CD4-positive, CD25-positive, alpha-beta regulatory T cell (primary cell): ENCODE data around the gene RTCA. TPM values are rescaled to one million over a fixed set of nuclear protein-coding genes. Genes with fewer than 3 reads are reported as not detected.
A peak's percentile ranks its signal among the peaks of the same experiment; 100 is the strongest.
"Not testable (repeated sequence)": the region's sequence is repeated elsewhere in the genome, so short reads cannot be mapped to it uniquely, and the experiment has no call there.

Experiments
- ATAC-seq, 2 donors: fragments of 150-1000 bp; cut with Tn5 transposase; one replicate each; pipeline ENCODE4 v1.10.0; 2021; ENCODE audit warnings: low read depth in 2 of 2, moderate number of reproducible peaks in 2 of 2, moderate library complexity in 1 of 2
- DNase-seq, 3 donors: peaks; one replicate each; pipeline versions ENCODE4 v3.0.0 to v3.0.0-alpha.2; 2012 to 2022; ENCODE audit warnings: mixed read lengths in 1 of 3
- H3K27ac ChIP-seq: one replicate; pipeline ENCODE4 v1.7.0; 2013; ENCODE audit warnings: mild to moderate bottlenecking, low read length; ENCODE audit not compliant: insufficient read depth, poor library complexity, severe bottlenecking
- H3K27me3 ChIP-seq: one replicate; pipeline ENCODE4 v1.7.0; 2013; ENCODE audit warnings: low read length; ENCODE audit not compliant: control insufficient read depth, insufficient read depth
- H3K36me3 ChIP-seq: one replicate; pipeline ENCODE4 v1.7.0; 2013; ENCODE audit warnings: mild to moderate bottlenecking, low read length, moderate library complexity; ENCODE audit not compliant: control insufficient read depth, insufficient read depth
- H3K4me1 ChIP-seq: 2 replicates; pipeline ENCODE4 v1.7.0; 2013; ENCODE audit warnings: mild to moderate bottlenecking, low read length; ENCODE audit not compliant: insufficient read depth, control insufficient read depth, poor library complexity, severe bottlenecking
- H3K4me3 ChIP-seq: one replicate; pipeline ENCODE4 v1.7.0; 2013; ENCODE audit warnings: low read depth, mild to moderate bottlenecking, low read length, moderate library complexity
- H3K9me3 ChIP-seq, 2 experiments: 1 replicate in 1 of 2; 2 replicates in 1 of 2; pipeline ENCODE4 v1.7.0; 2013; ENCODE audit warnings: low read length in 2 of 2, mild to moderate bottlenecking in 1 of 2, moderate library complexity in 1 of 2; ENCODE audit not compliant: control insufficient read depth in 2 of 2
- H3K27ac Mint-ChIP-seq, 3 donors: one replicate each; pipeline ENCODE4 v1.8.0; 2020 to 2022; ENCODE audit warnings: mild to moderate bottlenecking in 3 of 3, mixed read lengths in 3 of 3, moderate library complexity in 2 of 3
- H3K27me3 Mint-ChIP-seq: one replicate; pipeline ENCODE4 v1.8.0; 2022; ENCODE audit warnings: mild to moderate bottlenecking, mixed read lengths
- H3K36me3 Mint-ChIP-seq: one replicate; pipeline ENCODE4 v1.8.0; 2020; ENCODE audit warnings: mixed read lengths
- H3K4me1 Mint-ChIP-seq, 4 donors: one replicate each; pipeline ENCODE4 v1.8.0; 2020 to 2022; ENCODE audit warnings: mixed read lengths in 4 of 4, mild to moderate bottlenecking in 1 of 4
- H3K4me3 Mint-ChIP-seq, 4 donors: one replicate each; pipeline ENCODE4 v1.8.0; 2020 to 2022; ENCODE audit warnings: mild to moderate bottlenecking in 4 of 4, mixed read lengths in 4 of 4, moderate library complexity in 3 of 4
- H3K9me3 Mint-ChIP-seq, 7 donors: one replicate each; pipeline ENCODE4 v1.8.0; 2020 to 2022; ENCODE audit warnings: mixed read lengths in 7 of 7, mild to moderate bottlenecking in 3 of 7, moderate library complexity in 2 of 7
- polyA plus RNA-seq, 4 donors: library from polyadenylated mRNA; unstranded; fragments of 300-500 nt; fragmentation: Illumina TruSeq; gene quantifications; one replicate each; pipeline ENCODE4 v1.2.3, GENCODE V29; 2021
- total RNA-seq: library from RNA; stranded (reverse); gene quantifications from one replicate; pipeline ENCODE4 v1.2.3, GENCODE V29; 2022

Gene RTCA
- total and polyA plus RNA-seq, 5 donors from 2014 or later: 25.9 to 49.9 (median 32.2) TPM

DNA sequence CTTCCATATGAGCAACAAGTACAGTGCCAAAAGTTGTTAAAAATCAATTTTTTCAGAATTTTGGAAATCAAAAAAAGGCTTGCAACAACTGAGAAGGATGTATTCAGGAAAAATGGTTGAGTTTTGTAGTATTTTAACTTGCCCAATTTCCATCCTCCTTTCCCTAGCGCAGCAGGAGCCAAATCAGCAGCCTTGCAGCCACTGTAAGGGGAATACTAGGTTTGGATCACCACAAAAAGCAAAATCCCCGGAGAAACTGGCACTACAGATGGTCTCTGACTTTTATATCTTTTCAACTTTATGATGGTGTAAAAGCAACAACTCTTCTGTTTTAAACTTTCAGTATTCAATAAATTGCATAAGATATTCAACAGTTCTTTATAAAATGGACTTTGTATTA lies 34.3 kb upstream of the RTCA start:
- Histone ChIP-seq H3K4me1 (no peaks in the 10 kb centered on the region), H3K9me3 (no peaks in the 10 kb centered on the region), H3K27ac (no peak overlapping the region), H3K27me3 (no peaks in the 10 kb centered on the region), H3K36me3 (peaks cover 39% of the 10 kb centered on the region), H3K4me3 (no peak overlapping the region)
- Mint-ChIP-seq H3K27me3 (no peaks in the 10 kb centered on the region), H3K4me3 (no peak overlapping the region), H3K4me1 (peaks cover 5 to 11% (median 8%) of the 10 kb centered on the region in 4 donors), H3K27ac (no peak overlapping the region), H3K36me3 (peaks cover 39% of the 10 kb centered on the region), H3K9me3 (peaks cover 0 to 1% (median 0%) of the 10 kb centered on the region in 7 donors)
- ATAC-seq: no peak
- DNase-seq: no peak

DNA sequence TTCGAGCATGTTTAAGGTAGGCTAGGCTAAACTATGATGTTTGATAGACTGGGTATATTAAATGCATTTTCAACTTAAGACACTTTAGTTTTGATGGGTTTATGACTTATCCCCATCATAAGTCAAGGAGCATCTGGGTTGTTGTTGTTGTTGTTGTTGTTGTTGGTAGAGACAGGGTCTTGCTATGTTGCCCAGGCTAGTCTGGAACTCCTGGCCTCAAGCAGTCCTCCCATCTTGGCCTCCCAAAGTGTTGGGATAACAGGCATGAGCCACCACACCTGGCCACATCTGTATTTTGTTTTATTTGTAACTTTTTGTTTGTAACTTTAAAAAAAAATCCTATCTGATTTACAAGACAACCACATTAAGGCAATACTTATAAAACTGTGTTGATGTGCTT lies 33.9 kb upstream of the RTCA start:
- H3K27ac Mint-ChIP-seq: no peak overlapping the region

DNA sequence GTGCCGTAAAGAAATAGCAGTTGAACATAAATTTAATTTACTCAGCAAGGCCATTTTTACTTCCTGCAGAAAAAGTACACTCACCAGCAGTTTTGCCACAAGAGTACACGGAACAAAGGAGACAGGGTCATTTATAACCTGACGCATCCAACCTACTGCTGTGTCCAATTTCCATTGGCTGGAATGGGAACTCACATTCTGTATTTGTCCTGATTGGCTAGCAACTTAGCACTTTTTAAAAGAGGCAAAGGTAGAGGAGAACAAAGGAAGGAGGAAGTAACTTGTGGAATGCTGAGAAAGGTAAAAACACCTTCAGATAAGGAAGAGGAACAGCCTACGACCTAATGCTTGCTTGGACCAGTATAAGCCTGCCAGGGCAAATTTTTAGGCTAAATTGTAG lies 32.5 kb upstream of the RTCA start:
- not testable (repeated sequence) for H3K9me3 ChIP-seq, H3K27ac ChIP-seq, H3K27me3 Mint-ChIP-seq, H3K9me3 Mint-ChIP-seq, H3K27me3 ChIP-seq, H3K4me1 ChIP-seq, ATAC-seq, H3K4me3 ChIP-seq, DNase-seq, H3K4me3 Mint-ChIP-seq
- peaks cover 40% of the 10 kb centered on the region for H3K36me3 Mint-ChIP-seq
- peak overlapping the region in 1 of 3 donors; percentile 47 for H3K27ac Mint-ChIP-seq
- peaks cover 8 to 21% (median 9%) of the 10 kb centered on the region in 4 donors for H3K4me1 Mint-ChIP-seq
- peaks cover 44% of the 10 kb centered on the region for H3K36me3 ChIP-seq

More for the DNA sequence above, 33.9 kb upstream of the RTCA start:
- H3K4me3 Mint-ChIP-seq: no peak overlapping the region
- H3K27ac ChIP-seq: no peak overlapping the region
- H3K9me3 Mint-ChIP-seq: peaks cover 0 to 1% (median 0%) of the 10 kb centered on the region in 7 donors
- H3K4me1 Mint-ChIP-seq: peaks cover 5 to 16% (median 8%) of the 10 kb centered on the region in 4 donors
- H3K4me3 ChIP-seq: no peak overlapping the region
- no peaks in the 10 kb centered on the region for H3K9me3 ChIP-seq
- H3K4me1 ChIP-seq: no peaks in the 10 kb centered on the region
- H3K36me3 Mint-ChIP-seq: peaks cover 40% of the 10 kb centered on the region
- ATAC-seq (no peak), DNase-seq (no peak)
- H3K27me3 Mint-ChIP-seq: no peaks in the 10 kb centered on the region
- no peaks in the 10 kb centered on the region for H3K27me3 ChIP-seq
- peaks cover 43% of the 10 kb centered on the region for H3K36me3 ChIP-seq

DNA sequence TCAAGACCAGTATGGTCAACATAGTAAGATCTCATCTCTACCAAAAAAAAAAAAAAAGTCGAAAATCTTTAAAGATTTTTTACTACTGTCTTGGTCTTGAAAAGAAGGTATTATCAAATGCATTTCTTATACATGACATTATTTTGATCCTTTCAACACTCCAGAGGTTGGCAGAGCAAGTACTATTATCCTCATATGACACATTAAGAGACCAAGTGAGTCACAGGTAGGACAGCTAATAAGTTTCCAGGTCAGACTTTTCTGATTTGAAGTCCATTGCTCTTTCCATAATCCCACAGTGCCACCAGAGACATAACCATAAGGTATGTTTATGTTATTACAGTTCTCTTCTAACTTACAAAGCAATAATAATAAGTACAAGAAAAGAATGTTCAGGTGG lies 31.6 kb upstream of the RTCA start:
- Histone ChIP-seq H3K9me3 (no peaks in the 10 kb centered on the region), H3K27me3 (no peaks in the 10 kb centered on the region), H3K4me1 (no peaks in the 10 kb centered on the region), H3K4me3 (no peak overlapping the region), H3K36me3 (peaks cover 47% of the 10 kb centered on the region), H3K27ac (no peak overlapping the region)
- Mint-ChIP-seq H3K27me3 (no peaks in the 10 kb centered on the region), H3K36me3 (peaks cover 45% of the 10 kb centered on the region), H3K9me3 (peaks cover 0 to 1% (median 0%) of the 10 kb centered on the region in 7 donors), H3K27ac (peak overlapping the region in 2 of 3 donors; percentile 7 to 27), H3K4me1 (peaks cover 9 to 23% (median 14%) of the 10 kb centered on the region in 4 donors), H3K4me3 (no peak overlapping the region)
- ATAC-seq (no peak), DNase-seq (no peak)

DNA sequence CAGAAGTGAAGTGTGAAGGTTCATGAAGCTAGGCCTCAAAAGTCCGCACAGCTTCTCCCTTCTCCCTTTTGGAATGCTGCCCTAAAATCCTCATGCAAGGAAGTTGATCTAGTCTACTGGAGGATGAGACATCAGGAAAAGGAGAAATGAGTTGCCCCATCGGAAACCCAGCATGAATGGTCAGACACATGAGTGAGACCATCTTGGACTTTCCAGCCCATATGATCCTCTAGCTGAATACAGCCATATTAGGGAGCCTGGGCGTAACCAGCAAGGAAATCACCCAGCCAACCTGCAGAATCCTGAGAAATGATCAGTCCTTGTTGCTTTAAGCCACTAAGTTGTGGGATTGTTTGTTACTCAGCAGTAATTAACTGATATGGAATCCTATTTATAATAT lies 28.9 kb upstream of the RTCA start:
- peaks cover 42% of the 10 kb centered on the region for H3K36me3 Mint-ChIP-seq
- H3K4me3 ChIP-seq: no peak overlapping the region
- H3K27ac ChIP-seq: no peak overlapping the region
- no peaks in the 10 kb centered on the region for H3K27me3 ChIP-seq
- no peak overlapping the region for H3K27ac Mint-ChIP-seq
- H3K27me3 Mint-ChIP-seq: no peaks in the 10 kb centered on the region
- H3K4me1 ChIP-seq: no peaks in the 10 kb centered on the region
- no peak for DNase-seq
- H3K9me3 ChIP-seq: no peaks in the 10 kb centered on the region
- peaks cover 45% of the 10 kb centered on the region for H3K36me3 ChIP-seq
- ATAC-seq: no peak
- H3K9me3 Mint-ChIP-seq: no peaks in the 10 kb centered on the region
- H3K4me3 Mint-ChIP-seq: no peak overlapping the region
- H3K4me1 Mint-ChIP-seq: peaks cover 9 to 26% (median 17%) of the 10 kb centered on the region in 4 donors

DNA sequence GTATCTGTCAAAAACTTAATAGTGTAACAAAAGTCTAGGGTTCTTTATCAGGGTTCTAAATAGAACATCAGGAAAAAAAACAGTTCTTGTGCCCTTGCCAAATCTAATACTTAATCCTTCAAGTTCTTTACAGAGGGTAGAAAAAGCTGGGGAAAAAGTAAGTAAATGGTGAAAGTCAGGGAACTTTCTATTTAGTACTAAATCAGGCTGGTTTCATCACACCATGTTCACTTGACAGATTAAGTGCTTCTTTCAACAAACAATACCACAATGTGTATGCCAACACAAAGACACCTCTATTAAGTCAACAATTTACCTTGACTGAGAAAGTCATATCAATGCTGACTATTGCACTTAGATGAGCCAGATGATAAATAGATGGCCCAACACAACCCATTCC lies 26.1 kb upstream of the RTCA start:
- H3K27me3 Mint-ChIP-seq: no peaks in the 10 kb centered on the region
- H3K4me3 ChIP-seq: no peak overlapping the region
- peaks cover 29% of the 10 kb centered on the region for H3K36me3 ChIP-seq
- no peak for DNase-seq
- no peaks in the 10 kb centered on the region for H3K9me3 Mint-ChIP-seq
- H3K27me3 ChIP-seq: no peaks in the 10 kb centered on the region
- H3K4me1 ChIP-seq: no peaks in the 10 kb centered on the region
- peaks cover 32% of the 10 kb centered on the region for H3K36me3 Mint-ChIP-seq
- peaks cover 18 to 43% (median 23%) of the 10 kb centered on the region in 4 donors for H3K4me1 Mint-ChIP-seq
- H3K9me3 ChIP-seq: no peaks in the 10 kb centered on the region
- no peak overlapping the region for H3K4me3 Mint-ChIP-seq
- peak overlapping the region in 1 of 3 donors; percentile 50 for H3K27ac Mint-ChIP-seq
- no peak overlapping the region for H3K27ac ChIP-seq
- no peak for ATAC-seq

DNA sequence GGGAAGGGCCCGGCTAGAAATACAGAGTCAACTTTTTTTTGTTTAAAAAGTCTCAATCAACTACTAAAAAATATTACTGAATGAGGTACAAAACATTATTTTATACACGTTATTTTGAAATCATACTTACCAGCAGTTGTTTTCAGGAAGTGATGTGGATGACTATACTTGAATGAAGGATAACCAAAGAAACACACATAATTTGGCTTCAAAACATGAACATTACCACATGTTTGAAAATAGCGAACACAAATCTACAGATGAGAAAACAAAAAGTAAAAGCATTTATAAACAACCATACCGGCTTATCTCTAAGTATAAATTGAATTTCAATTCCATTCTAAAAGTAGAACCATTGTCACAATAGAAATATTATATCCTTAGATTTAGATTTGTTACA lies 25.4 kb upstream of the RTCA start:
- H3K27me3 ChIP-seq: no peaks in the 10 kb centered on the region
- Mint-ChIP-seq H3K4me3 (no peak overlapping the region), H3K27me3 (no peaks in the 10 kb centered on the region), H3K4me1 (peaks cover 20 to 47% (median 23%) of the 10 kb centered on the region in 4 donors), H3K9me3 (no peaks in the 10 kb centered on the region), H3K36me3 (peaks cover 32% of the 10 kb centered on the region), H3K27ac (peak overlapping the region in 1 of 3 donors; percentile 50)
- no peak for DNase-seq
- ATAC-seq: no peak
- no peak overlapping the region for H3K4me3 ChIP-seq
- no peaks in the 10 kb centered on the region for H3K9me3 ChIP-seq
- H3K36me3 ChIP-seq: peaks cover 27% of the 10 kb centered on the region
- no peak overlapping the region for H3K27ac ChIP-seq
- no peaks in the 10 kb centered on the region for H3K4me1 ChIP-seq

DNA sequence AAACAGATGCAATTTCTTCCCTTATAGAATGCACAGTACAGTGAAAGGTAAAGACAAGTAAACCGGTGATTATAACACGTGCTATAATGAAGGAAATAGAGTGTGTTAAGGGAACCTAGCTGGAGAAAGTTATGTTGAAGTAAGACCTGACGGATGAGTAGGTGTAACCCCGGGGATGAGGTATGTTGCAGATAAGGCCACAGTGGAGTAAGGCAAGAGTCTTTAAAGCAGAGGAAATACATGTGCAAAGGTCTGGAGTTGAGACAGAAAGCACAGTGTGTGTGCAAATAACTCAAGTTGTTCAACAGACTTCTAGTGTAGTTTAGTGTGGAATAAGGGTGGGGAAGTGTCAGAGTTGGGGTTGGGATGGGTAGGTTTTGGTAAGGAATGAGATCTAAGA lies 19.3 kb upstream of the RTCA start:
- Mint-ChIP-seq H3K9me3 (no peaks in the 10 kb centered on the region), H3K27me3 (no peaks in the 10 kb centered on the region), H3K4me1 (peaks cover 21 to 43% (median 24%) of the 10 kb centered on the region in 4 donors), H3K27ac (peak overlapping the region; percentile 0 to 27 (median 17)), H3K36me3 (peaks cover 9% of the 10 kb centered on the region), H3K4me3 (peak overlapping the region; percentile 44 to 79 (median 54))
- H3K4me1 ChIP-seq: peaks cover 20% of the 10 kb centered on the region
- ATAC-seq (no peak), DNase-seq (no peak)
- H3K27me3 ChIP-seq: no peaks in the 10 kb centered on the region
- H3K4me3 ChIP-seq: no peak overlapping the region
- no peaks in the 10 kb centered on the region for H3K9me3 ChIP-seq
- H3K27ac ChIP-seq: no peak overlapping the region
- H3K36me3 ChIP-seq: peaks cover 1% of the 10 kb centered on the region
